ENCODE measurements around the gene COL18A1.

COL18A1 gene

DNA sequence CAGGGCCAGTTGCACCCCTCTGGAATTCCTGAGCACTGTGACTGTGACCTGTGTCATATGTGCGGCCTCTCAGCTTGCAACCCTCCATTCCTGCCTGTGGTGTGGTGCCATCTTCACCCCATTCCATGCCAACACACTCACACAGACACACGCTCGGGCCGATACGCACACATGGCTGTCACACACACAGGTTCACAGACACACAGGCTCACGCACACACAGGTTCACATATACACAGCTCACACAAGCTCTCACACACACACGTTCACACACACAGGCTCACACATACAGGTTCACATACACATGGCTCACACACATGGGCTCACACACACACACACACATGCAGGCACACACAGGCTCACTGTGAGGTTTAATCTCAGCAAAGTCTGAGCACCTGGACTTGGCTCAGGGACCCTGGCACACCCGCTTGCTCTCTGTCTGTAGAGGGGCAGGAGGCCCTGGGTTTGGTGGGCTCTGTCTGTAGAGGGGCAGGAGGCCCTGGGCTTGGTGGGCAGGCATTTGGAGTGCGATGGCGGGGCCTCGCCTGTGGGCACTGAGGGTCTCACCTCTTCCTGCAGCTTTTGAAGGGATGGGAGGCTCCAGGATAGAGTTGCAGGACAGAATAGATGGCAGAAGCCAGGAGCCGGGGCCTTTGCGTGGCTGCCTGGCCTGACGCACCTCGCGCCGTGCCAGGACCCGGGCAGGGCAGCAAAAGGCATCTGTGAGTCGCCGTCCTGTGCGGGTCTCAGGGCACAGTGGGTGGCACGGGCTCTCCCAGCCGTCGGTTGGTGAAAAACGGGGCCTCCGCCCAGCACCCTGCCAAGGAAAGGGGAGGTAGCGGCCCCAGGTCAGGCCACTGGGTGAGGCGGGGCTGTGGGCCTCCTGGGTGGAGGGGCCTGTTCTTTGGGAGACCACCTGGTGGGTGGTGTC lies 17.1 kb downstream of the COL18A1 start:
- H3K4me3 ChIP-seq (ENCODE audit: low read depth, low read length), result no peak overlapping the region
- TF ChIP-seq, protein P1, sequence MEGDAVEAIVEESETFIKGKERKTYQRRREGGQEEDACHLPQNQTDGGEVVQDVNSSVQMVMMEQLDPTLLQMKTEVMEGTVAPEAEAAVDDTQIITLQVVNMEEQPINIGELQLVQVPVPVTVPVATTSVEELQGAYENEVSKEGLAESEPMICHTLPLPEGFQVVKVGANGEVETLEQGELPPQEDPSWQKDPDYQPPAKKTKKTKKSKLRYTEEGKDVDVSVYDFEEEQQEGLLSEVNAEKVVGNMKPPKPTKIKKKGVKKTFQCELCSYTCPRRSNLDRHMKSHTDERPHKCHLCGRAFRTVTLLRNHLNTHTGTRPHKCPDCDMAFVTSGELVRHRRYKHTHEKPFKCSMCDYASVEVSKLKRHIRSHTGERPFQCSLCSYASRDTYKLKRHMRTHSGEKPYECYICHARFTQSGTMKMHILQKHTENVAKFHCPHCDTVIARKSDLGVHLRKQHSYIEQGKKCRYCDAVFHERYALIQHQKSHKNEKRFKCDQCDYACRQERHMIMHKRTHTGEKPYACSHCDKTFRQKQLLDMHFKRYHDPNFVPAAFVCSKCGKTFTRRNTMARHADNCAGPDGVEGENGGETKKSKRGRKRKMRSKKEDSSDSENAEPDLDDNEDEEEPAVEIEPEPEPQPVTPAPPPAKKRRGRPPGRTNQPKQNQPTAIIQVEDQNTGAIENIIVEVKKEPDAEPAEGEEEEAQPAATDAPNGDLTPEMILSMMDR (IDR thresholded peaks at IDR 0.05; ENCODE audit: borderline replicate concordance, insufficient read depth, low read depth, low read length), result no peak

- no peak overlapping the region for H3K4me3 ChIP-seq (ENCODE audit: low read depth, low read length)
- TF ChIP-seq, protein P1 (IDR thresholded peaks at IDR 0.05; ENCODE audit: borderline replicate concordance, insufficient read depth, low read depth, low read length), result no peak
Measured at GRCh38 chr21:45423201-45423955, 18.4 kb downstream of the COL18A1 start.

DNA sequence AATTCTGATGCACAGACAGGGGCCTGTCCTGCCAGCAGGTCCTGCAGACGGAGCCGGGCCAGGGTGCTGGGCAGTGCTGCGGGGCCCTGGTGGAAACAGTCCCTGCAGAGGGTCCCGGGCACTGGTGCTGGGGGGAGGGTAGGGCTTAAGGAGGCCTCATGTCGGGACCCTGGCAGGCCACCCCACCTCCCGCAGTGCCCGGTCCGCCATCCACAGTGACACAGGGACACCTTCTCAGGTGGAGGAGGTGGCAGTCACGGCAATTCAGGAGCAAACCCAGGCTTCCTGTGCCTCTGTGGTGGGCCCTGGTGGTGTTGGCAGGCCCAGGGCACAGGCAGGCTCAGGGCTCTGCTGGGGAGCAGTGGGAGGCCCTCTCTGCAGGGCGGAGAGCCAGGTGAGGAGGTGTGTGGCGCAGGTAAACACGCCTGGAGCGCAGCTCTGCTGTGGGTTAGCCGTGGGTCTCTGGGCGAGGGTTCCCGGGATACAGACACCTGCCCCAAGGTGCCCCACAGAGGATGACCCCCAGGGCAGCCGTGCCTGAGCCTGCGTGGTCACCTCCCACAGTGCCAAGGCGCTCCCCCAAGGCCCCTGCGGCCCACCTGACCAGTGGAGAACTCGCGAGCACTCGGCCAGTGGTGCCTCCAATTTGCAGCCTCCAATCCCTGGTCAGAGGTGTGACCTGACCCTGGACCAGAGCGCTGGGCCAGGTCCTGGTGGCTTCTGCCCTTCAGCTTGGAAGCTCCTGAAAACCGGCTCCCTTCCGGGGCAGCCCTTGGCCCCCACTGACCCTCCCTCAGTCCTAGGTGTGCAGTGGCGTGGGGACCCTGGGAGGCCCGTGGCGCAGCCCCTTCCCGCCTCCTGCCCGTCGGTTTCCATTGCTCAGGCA lies 19.2 kb downstream of the COL18A1 start:
- no peak overlapping the region for H3K4me3 ChIP-seq (ENCODE audit: low read depth, low read length)
- TF ChIP-seq, protein P1 (IDR thresholded peaks at IDR 0.05; ENCODE audit: borderline replicate concordance, insufficient read depth, low read depth, low read length), result no peak

DNA sequence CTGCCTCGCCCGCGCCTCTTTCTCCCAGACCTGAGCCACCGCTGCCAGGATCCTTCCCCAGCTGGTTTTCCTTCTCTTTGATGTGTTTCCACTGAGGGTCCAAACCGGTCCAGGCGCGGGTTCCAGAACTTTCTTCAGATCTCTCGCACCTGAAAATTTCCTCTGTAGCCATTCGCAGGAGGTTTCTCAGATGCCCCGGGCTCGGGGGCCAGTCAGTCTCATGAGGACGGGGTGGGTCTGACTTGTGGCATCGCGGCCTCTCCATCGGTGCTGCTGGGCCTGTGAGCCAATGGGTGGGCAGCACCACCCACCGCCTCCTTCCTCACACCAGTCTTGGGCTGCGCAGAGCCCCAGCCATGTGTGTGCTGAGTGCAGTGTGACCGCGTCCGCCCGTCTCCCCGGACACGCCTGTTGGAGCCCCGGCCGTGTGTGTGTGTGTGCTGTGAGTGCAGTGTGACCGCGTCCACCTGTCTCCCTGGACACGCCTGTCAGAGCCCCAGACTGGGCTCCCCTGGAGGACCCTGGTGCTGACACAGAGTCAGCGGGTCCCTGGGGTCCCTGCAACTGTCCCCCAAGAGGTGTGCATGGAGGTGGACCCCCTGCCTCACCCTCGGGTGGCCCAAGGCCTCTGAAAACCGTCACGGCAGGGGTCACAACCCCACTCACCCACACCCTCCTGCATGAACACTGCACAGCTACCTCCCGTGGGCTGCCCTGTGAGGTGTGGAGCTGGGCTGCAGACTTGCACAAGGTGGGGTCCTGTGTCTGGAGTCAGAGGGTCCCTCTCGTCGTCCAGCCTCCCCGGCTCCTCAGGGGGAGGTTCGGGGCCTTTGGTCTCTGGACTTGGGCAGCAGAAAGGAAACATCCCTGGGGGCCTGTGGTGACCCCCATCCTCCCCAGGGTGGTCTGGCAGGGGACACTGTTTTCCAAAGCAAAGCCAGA lies 20.2 kb downstream of the COL18A1 start:
- TF ChIP-seq, protein P1 (IDR thresholded peaks at IDR 0.05; ENCODE audit: borderline replicate concordance, insufficient read depth, low read depth, low read length), result no peak

DNA sequence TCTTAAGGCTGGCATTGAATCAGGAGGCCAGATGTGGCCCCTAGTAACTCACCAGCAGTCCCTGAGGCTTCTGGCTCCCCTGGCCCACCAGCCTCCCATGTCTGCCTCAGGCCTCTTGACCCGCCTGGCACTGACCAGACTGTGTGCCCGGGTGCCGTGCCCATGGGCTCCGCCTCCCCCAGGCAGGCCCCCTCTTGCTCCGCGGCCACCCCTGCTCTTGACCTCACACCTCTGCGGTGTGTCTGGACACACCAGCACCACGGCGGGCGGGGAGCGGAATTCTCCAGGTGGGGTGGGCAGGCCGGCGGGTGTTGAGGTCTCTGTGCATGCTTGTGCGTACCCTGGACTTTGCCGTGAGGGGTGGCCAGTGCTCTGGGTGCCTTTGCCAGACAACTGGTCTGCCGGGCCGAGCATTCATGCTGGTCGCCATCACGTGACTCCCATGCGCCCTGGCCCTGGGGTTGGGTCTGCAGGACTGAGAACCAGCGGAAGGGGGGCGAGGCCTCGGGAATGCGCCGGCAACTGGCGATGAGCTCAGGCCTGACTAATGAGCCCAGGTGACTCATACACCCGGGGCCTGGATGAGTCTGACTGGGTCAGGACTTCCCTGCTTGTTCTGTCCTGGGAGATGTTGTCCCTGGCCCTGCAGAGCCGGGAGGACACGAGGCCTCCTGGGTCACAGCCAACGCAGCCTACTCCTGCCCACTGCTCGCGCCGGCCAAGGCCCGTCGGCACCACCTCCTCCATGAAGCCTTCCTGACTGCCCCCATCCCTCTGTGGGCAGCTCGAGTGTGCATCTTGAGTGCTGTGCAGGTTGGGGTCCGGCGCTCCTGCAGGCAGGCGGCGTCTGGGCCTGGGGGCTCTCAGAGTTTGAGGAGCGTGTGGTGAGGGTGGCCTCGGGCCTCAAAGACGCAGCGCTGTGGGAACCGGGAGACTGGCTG lies 22.6 kb downstream of the COL18A1 start:
- TF ChIP-seq, protein P1 (IDR thresholded peaks at IDR 0.05; ENCODE audit: borderline replicate concordance, insufficient read depth, low read depth, low read length), result no peak

More for the DNA sequence above, 20.2 kb downstream of the COL18A1 start:
- no peak overlapping the region for H3K4me3 ChIP-seq (ENCODE audit: low read depth, low read length)

More for the DNA sequence above, 22.6 kb downstream of the COL18A1 start:
- H3K4me3 ChIP-seq (ENCODE audit: low read depth, low read length), result no peak overlapping the region
